GM18519 (cell line): ENCODE data around the gene NPTX1.
"Not testable (repeated sequence)": the region's sequence is repeated elsewhere in the genome, so short reads cannot be mapped to it uniquely, and the experiment has no call there.

ENCODE experiments used
- ATAC-seq: cut with Tn5 transposase; IDR thresholded peaks from one replicate; pipeline ENCODE4 v1.9.1; 2021; ENCODE audit warnings: mild to moderate bottlenecking, moderate library complexity; ENCODE audit not compliant: unreplicated experiment, low FRiP score

Gene NPTX1, protein sequence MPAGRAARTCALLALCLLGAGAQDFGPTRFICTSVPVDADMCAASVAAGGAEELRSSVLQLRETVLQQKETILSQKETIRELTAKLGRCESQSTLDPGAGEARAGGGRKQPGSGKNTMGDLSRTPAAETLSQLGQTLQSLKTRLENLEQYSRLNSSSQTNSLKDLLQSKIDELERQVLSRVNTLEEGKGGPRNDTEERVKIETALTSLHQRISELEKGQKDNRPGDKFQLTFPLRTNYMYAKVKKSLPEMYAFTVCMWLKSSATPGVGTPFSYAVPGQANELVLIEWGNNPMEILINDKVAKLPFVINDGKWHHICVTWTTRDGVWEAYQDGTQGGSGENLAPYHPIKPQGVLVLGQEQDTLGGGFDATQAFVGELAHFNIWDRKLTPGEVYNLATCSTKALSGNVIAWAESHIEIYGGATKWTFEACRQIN

GRCh38 chr17:80475910-80476876, at the start of gene NPTX1:
Gene NPTX1 (minus strand): TSS chr17:80476607. CDS start chr17:80476446, 161 bp downstream.
- ATAC-seq: no peak

- no peak for ATAC-seq
Measured at GRCh38 chr17:80523956-80524712, 47.7 kb upstream of the NPTX1 start.

GRCh38 chr17:80523054-80523744, 46.8 kb upstream of the NPTX1 start:
- no peak for ATAC-seq

- no peak for ATAC-seq
Measured at GRCh38 chr17:80520810-80521455, 44.5 kb upstream of the NPTX1 start.

DNA sequence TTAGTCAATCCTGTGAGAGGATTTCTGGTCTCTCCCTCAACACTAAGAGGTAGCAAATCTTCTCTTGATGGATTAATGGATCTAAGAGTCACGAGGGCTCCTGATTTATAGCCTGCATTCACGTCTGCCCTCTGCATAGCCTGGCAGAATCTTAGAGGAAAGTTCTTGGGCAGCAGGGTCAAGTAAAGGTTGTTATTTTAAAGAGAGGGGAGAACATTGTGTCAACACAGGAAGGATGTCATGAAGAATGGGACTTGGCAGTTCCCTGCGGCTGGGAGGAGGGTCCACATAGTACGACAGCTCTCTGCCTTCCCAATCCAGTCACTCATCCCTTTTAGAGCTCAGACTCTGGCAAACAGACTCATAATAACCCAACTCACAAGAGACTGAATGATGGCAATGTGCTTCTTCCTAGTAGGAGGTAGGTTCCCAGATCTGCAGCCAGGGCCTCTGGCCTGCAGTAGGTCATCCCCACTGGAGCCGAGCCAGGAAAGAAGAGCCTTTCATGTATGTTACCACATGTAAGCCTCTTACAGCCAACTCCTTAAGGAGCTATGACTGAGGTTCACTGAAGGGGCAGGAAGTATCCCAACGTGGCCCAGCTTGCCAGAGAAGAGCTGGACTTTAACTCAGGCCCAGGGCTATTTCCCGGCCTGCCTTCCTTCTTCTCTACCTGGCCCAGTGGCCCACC, 42.8 kb upstream of the NPTX1 start:
- ATAC-seq: no peak

- no peak for ATAC-seq
Measured at GRCh38 chr17:80518392-80518791, 42.0 kb upstream of the NPTX1 start.

GRCh38 chr17:80517641-80518040, 41.2 kb upstream of the NPTX1 start:
- ATAC-seq: no peak

DNA sequence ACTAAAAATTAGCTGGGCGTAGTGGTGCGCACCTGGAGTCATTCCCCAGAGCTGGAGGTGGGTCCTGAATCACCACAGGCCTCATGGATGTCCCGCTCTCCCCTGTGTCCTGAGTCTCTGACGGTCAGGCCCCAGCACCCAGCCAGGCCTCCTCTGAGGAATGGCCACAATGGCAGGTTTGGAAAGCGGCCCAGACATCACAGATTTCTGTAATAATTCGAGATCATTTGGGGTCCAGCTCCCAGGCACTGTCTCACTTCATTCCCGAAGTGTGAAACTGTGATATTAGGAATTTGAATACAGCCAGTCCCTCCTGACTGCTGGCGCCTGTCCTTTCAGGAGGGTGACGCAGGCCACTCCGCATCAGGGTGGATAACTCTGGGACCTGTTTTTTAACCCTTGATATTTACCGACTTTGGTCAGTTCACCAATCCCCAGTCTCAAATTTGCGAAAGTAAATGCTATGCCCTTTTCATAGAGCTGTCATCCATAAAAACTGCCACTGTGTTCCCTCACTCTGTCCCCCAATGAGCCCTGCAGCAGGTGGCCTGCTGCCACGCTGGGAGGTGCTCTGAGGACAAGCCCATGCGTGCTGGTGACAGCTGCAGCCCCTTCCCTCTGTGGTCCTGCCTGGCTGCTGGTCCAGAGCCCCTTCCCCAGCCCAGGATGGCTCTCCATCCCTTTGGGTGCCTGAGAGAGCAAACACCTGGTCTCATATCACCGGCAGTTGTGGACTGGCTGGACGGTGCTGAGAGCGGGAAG, 39.9 kb upstream of the NPTX1 start:
- ATAC-seq: no peak

- ATAC-seq: no peak
Measured at GRCh38 chr17:80513892-80514291, 37.5 kb upstream of the NPTX1 start.

DNA sequence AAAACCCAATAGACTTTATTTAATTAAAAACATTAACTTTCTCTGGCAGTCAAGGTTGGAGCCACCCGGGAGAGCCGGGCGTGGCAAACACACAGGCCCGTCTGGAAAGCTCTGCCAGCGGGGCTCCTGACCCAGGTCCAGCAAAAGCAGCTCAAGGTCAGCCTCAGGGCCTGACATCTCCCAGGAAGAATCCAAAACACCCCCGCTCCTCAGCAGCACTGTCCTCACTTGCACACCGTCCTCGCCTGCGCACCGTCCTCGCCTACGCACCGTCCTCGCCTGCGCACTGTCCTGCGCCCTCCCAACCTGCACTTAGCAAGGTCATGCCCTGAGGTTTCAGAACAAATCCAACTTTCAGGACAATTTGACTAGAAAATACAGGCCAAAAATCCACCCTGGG, 36.8 kb upstream of the NPTX1 start:
- ATAC-seq: no peak

- ATAC-seq: no peak
Measured at GRCh38 chr17:80512233-80512632, 35.8 kb upstream of the NPTX1 start.

- ATAC-seq: no peak
Measured at GRCh38 chr17:80511222-80512180, 35.1 kb upstream of the NPTX1 start.

GRCh38 chr17:80510772-80511171, 34.4 kb upstream of the NPTX1 start:
- ATAC-seq: no peak

DNA sequence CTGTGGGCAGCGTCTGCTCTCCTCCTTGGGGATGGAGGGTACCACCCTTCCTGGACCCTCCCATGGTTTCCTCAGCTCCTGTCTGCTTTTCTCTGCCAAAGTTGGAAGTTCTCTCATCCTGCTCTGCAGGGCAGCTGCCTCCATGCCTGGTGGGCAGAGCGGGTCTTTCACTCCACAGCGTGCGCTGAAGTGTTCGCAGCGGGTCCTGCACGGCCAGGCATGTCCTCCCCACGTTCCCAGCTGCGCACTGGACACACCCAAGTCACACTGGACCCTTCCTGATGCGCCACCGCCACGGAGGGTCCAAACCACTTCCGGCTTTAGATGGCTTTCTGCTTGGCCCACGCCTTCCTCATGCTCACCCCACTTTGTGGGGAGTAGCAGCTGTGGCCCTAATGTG, 33.7 kb upstream of the NPTX1 start:
- ATAC-seq: no peak

GRCh38 chr17:80509311-80509710, 32.9 kb upstream of the NPTX1 start:
- no peak for ATAC-seq

DNA sequence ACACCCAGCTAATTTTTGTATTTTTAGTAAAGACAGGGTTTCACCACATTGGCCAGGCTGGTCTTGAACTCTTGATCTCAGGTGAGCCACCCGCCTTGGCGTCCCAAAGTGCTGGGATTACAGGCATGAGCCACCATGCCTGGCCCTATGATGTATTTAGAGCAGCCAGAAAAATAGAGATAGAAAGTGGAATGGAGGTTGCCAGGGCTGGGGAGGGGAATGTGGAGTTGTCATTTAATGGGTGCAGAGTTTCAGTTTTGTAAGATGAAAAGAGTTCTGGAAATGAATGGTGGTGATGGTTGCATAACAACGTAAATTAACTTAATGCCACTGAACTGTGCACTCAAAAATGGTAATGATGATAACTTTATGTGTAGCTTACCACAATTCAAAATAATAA, 31.6 kb upstream of the NPTX1 start:
- no peak for ATAC-seq

GRCh38 chr17:80507177-80507576, 30.8 kb upstream of the NPTX1 start:
- ATAC-seq: not testable (repeated sequence)
